Ovary (tissue), 9 donors: ENCODE measurements around the gene TMEFF1. TPM values are rescaled to one million over a fixed set of nuclear protein-coding genes. Genes with fewer than 3 reads are reported as not detected.
"Not testable (repeated sequence)": the region's sequence is repeated elsewhere in the genome, so short reads cannot be mapped to it uniquely, and the experiment has no call there.

Source experiments
- DNase-seq, 5 donors: peaks; one replicate each; pipeline ENCODE4 v3.0.0-alpha.2; 2019 to 2020
- H3K27ac ChIP-seq, 2 donors: fragments of 200-600 bp; one replicate each; pipeline versions ENCODE4 v1.5.1 to v1.8.0; 2019 to 2022
- H3K27me3 ChIP-seq: fragments of 200-600 bp; one replicate; pipeline ENCODE4 v1.8.0; 2022
- H3K36me3 ChIP-seq: fragments of 200-600 bp; sonication (generic); one replicate; pipeline ENCODE4 v1.5.1; 2019
- H3K4me1 ChIP-seq: one replicate; pipeline ENCODE4 v1.8.1; 2013; ENCODE audit warnings: mild to moderate bottlenecking, moderate library complexity; ENCODE audit not compliant: insufficient read depth
- H3K4me3 ChIP-seq: fragments of 200-600 bp; sonication (generic); one replicate; pipeline ENCODE4 v1.5.1; 2017
- H3K9me3 ChIP-seq, 2 donors: fragments of 200-600 bp in 1 of 2; sonication (generic) in 1 of 2; one replicate each; pipeline versions ENCODE4 v1.5.1 to v1.8.1; 2013 to 2019; ENCODE audit warnings: mild to moderate bottlenecking in 1 of 2, moderate library complexity in 1 of 2
- EP300 ChIP-seq: sonication (generic); formaldehyde crosslinking; IDR thresholded peaks from one replicate; pipeline ENCODE4 v1.6.1; 2017; ENCODE audit warnings: antibody characterized with exemption
- POLR2A ChIP-seq: fragments of 450-650 bp; IDR thresholded peaks from one replicate; pipeline ENCODE4 v1.6.1; 2017; ENCODE audit warnings: antibody characterized with exemption, mild to moderate bottlenecking, moderate library complexity
- WGBS, 3 donors: extraction: QIAGEN DNeasy Blood & Tissue Kit in 1 of 3; methylation state at CpG; one replicate each; pipeline versions ENCODE4 v1.1.5 to v1.1.7; 2013 to 2017; 5-methylcytosine and 5-hydroxymethylcytosine counted together
- intact Hi-C, 4 donors: fragments of 100-400 bp; cut with DNase I; formaldehyde crosslinking; loops; one replicate each; pipeline versions ENCODE4 v1.11.0 to v1.15.1; 2022 to 2023
- polyA plus RNA-seq, 2 donors: library from polyadenylated mRNA; stranded (reverse); fragments of 200-250 nt in 1 of 2; fragments of 350-450 nt in 1 of 2; fragmentation: Illumina TruSeq in 1 of 2; extraction: RNeasy Lipid Tissue Mini Kit (QIAGEN cat#74804) in 1 of 2; gene quantifications; one replicate each; pipeline ENCODE4 v1.2.3, GENCODE V29; 2013 to 2014
- total RNA-seq, 7 donors: library from RNA; depleted of rRNA in 2 of 7; stranded (reverse); fragments of >200 nt in 2 of 7; fragmentation: NEBNext Ultra II Directional in 3 of 7; extraction: Animal tissue kit (Norgen Biotek cat#: 25700) in 3 of 7; gene quantifications; one replicate each; pipeline versions ENCODE4 v1.1.0 to v1.2.4, GENCODE V29; 2016 to 2023
- TF ChIP-seq, protein P1 (sequence below), 3 donors: fragments of 450-650 bp in 2 of 3; fragments of 200-600 bp in 1 of 3; IDR thresholded peaks; one replicate each; pipeline versions ENCODE4 v1.5.1 to v1.8.0; 2016 to 2022; ENCODE audit warnings: antibody characterized with exemption in 3 of 3, mild to moderate bottlenecking in 1 of 3
- donor health status: DM: no; HTN: no; CAD: no; lungs with moderate emphysema.
- donor health status: DM: no; HTN: no; CAD: no.
- donor health status: Bipolar disorder and iron deficiency.
- donor health status: DM: yes; HTN: yes; CAD: no.
- donor health status: DM: no; HTN: no; CAD: no.
- donor health status: DM: yes; HTN: yes; CAD: no.

Gene TMEFF1
- total and polyA plus RNA-seq, 9 donors: 0.10 to 1.2 (median 0.76) TPM; not detected in 2

DNA sequence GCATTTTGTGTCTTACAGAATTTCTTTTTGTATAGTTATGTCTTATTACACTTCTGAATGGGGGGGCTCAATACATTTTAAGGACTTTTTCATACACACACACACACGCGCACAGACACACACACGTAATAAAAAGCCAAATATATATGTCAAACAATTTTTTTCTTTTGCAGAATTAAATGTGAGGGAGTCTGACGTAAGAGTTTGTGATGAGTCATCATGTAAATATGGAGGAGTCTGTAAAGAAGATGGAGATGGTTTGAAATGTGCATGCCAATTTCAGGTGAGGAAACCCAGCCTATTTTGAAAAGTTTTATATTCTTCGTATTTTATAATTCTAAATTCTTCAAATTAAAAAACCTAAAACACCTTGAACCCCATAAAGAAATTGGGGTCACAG, 25.6 kb downstream of the TMEFF1 start:
- Histone ChIP-seq H3K4me3 (no peak overlapping the region), H3K4me1 (no peaks in the 10 kb centered on the region), H3K9me3 (no peaks in the 10 kb centered on the region), H3K27me3 (no peaks in the 10 kb centered on the region), H3K36me3 (no peaks in the 10 kb centered on the region), H3K27ac (no peak overlapping the region)
- 85 to 90% (median 87%) methylated on average over 5 of the region's 5 CpGs for WGBS, 3 donors
- TF ChIP-seq EP300 (no peak), POLR2A (no peak)
- TF ChIP-seq, protein P1, sequence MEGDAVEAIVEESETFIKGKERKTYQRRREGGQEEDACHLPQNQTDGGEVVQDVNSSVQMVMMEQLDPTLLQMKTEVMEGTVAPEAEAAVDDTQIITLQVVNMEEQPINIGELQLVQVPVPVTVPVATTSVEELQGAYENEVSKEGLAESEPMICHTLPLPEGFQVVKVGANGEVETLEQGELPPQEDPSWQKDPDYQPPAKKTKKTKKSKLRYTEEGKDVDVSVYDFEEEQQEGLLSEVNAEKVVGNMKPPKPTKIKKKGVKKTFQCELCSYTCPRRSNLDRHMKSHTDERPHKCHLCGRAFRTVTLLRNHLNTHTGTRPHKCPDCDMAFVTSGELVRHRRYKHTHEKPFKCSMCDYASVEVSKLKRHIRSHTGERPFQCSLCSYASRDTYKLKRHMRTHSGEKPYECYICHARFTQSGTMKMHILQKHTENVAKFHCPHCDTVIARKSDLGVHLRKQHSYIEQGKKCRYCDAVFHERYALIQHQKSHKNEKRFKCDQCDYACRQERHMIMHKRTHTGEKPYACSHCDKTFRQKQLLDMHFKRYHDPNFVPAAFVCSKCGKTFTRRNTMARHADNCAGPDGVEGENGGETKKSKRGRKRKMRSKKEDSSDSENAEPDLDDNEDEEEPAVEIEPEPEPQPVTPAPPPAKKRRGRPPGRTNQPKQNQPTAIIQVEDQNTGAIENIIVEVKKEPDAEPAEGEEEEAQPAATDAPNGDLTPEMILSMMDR (IDR thresholded peaks at IDR 0.05): no peak
- no peak for DNase-seq
- intact Hi-C loops: no loop called here

DNA sequence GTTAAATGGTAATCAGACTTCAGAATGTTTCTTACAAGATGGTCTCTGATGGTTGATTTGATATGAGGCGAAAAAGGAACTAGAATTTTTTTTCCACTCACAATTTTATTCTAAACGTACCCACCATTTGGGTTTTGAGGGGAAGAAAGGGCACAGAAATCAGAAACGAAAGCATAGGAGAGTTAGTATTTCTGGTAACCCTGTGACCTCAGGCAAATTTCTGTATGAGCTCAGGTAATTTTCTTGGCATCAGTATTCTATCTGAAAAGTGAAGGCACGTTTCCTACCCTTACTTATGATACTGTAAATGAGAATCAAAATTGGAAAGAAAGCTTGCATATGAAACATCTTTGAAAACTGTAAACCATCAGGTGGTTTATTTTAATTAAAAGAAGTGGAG, 26.5 kb downstream of the TMEFF1 start:
- DNase-seq: no peak
- Histone ChIP-seq H3K36me3 (no peaks in the 10 kb centered on the region), H3K4me3 (no peak overlapping the region), H3K9me3 (no peaks in the 10 kb centered on the region), H3K4me1 (no peaks in the 10 kb centered on the region), H3K27ac (no peak overlapping the region), H3K27me3 (no peaks in the 10 kb centered on the region)
- WGBS, 3 donors: 86 to 92% (median 90%) methylated on average over 4 of the region's 4 CpGs
- TF ChIP-seq, protein P1 (IDR thresholded peaks at IDR 0.05): no peak
- TF ChIP-seq POLR2A (no peak), EP300 (no peak)
- intact Hi-C loops: no loop called here

- no peak overlapping the region for H3K27ac ChIP-seq
- no peaks in the 10 kb centered on the region for H3K36me3 ChIP-seq
- H3K4me3 ChIP-seq: no peak overlapping the region
- H3K4me1 ChIP-seq: no peaks in the 10 kb centered on the region
- no peak for TF ChIP-seq POLR2A
- no peak for TF ChIP-seq EP300
- TF ChIP-seq, protein P1 (IDR thresholded peaks at IDR 0.05): no peak
- H3K9me3 ChIP-seq: no peaks in the 10 kb centered on the region
- no peaks in the 10 kb centered on the region for H3K27me3 ChIP-seq
- 42 to 94% (median 93%) methylated on average over 2 of the region's 2 CpGs for WGBS, 3 donors
- no peak for DNase-seq
- intact Hi-C loops: no loop called here
These were observed 26.9 kb downstream of the TMEFF1 start for GRCh38 chr9:100499866-100500265.

DNA sequence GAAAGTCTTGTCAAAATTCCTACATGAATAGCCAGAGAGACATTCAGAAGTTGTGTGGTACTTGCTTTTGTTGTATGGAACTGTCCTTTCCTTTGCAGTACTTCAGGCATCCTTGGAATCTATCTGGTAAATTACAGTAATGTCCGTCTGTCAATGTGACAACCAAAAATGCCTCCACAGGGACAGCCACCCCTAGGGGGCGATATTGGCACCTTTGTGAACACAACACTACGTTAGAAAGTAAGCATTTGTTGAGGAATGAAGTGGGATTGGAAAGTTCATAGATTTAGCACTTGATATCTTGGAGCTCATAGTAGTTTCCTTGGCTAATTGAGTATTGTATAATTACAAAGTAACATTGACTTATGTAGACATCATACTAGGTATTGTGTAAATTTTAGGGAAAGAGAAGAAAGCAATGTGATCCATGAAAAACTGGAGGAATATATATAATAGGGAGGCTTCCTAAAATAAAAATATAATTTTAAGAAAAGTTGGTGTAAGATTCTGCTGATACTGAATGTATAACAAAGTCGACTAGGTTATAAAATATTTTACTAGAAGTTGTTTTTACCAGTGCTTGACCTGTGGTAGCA, 32.7 kb downstream of the TMEFF1 start:
- WGBS, 3 donors: 52 to 59% (median 57%) methylated on average over 4 of the region's 4 CpGs
- Histone ChIP-seq H3K36me3 (no peaks in the 10 kb centered on the region), H3K4me1 (no peaks in the 10 kb centered on the region), H3K27me3 (no peaks in the 10 kb centered on the region), H3K27ac (no peak overlapping the region), H3K4me3 (no peak overlapping the region), H3K9me3 (peaks cover 0 to 3% of the 10 kb centered on the region in 2 donors)
- TF ChIP-seq POLR2A: no peak
- TF ChIP-seq, protein P1 (IDR thresholded peaks at IDR 0.05): no peak
- TF ChIP-seq EP300: no peak
- intact Hi-C loops: no loop called here
- peak in 3 of 5 donors; percentile 21 to 38 (median 24) for DNase-seq

- H3K9me3 ChIP-seq, intact Hi-C loops, H3K27me3 ChIP-seq, H3K4me1 ChIP-seq, H3K36me3 ChIP-seq, DNase-seq, H3K4me3 ChIP-seq, H3K27ac ChIP-seq: not testable (repeated sequence)
These were observed 34.4 kb downstream of the TMEFF1 start for GRCh38 chr9:100507350-100507749.
